ENCODE data around the gene MCL1.

The MCL1 gene

DNA sequence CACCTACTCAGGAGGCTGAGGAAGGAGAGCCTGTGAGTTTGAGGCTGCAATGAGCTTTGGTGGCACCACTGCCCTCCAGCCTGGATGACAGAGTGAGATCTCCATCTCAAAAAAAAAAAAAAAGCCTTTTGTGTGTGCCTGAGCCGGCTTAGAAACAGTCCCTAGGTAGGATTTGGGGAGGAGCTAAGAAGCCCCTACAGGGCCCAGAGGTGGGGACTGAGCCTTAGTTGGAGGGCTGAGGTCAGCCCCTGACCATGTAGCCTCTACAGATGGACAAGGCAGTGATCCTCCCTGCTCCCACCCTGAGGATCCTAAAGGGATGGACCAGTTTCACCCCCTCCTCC is 27.7 kb downstream of the MCL1 start:
- peaks cover 12% of the 10 kb centered on the region for H3K4me1 ChIP-seq (ENCODE audit: control insufficient read depth, low read length)
- no peaks in the 10 kb centered on the region for H3K9me2 ChIP-seq (replicated peaks; ENCODE audit: control insufficient read depth, low read length)
- no peaks in the 10 kb centered on the region for H3K79me2 ChIP-seq (ENCODE audit: control insufficient read depth, low read length)
- no peak overlapping the region for H3K4me3 ChIP-seq (ENCODE audit: low read length)
- no peak overlapping the region for H3K4me2 ChIP-seq (ENCODE audit: low read length)
- H3K27me3 ChIP-seq (ENCODE audit: control insufficient read depth, low read length), result peaks cover 35% of the 10 kb centered on the region
- no peaks in the 10 kb centered on the region for H3K9me3 ChIP-seq (ENCODE audit: control insufficient read depth, insufficient read depth, low read length)
- TF ChIP-seq, protein P1, sequence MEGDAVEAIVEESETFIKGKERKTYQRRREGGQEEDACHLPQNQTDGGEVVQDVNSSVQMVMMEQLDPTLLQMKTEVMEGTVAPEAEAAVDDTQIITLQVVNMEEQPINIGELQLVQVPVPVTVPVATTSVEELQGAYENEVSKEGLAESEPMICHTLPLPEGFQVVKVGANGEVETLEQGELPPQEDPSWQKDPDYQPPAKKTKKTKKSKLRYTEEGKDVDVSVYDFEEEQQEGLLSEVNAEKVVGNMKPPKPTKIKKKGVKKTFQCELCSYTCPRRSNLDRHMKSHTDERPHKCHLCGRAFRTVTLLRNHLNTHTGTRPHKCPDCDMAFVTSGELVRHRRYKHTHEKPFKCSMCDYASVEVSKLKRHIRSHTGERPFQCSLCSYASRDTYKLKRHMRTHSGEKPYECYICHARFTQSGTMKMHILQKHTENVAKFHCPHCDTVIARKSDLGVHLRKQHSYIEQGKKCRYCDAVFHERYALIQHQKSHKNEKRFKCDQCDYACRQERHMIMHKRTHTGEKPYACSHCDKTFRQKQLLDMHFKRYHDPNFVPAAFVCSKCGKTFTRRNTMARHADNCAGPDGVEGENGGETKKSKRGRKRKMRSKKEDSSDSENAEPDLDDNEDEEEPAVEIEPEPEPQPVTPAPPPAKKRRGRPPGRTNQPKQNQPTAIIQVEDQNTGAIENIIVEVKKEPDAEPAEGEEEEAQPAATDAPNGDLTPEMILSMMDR (IDR thresholded peaks at IDR 0.05; ENCODE audit: low read depth, low read length, poor library complexity, severe bottlenecking), result no peak
- no peak for TF ChIP-seq EZH2phosphoT487 (IDR thresholded peaks at IDR 0.05; ENCODE audit: borderline replicate concordance, low read length)
- no peaks in the 10 kb centered on the region for H4K20me1 ChIP-seq (ENCODE audit: control insufficient read depth, insufficient read depth, low read depth, low read length)
- no peaks in the 10 kb centered on the region for H3F3A ChIP-seq (ENCODE audit: control insufficient read depth, insufficient read depth)
- no peaks in the 10 kb centered on the region for H3K36me3 ChIP-seq (ENCODE audit: control insufficient read depth, low read length)
- no peak overlapping the region for H3K27ac ChIP-seq (ENCODE audit: low read depth, low read length)

GRCh38 chr1:150551051-150551783 is 28.2 kb downstream of the MCL1 start:
- TF ChIP-seq, protein P1 (IDR thresholded peaks at IDR 0.05; ENCODE audit: low read depth, low read length, poor library complexity, severe bottlenecking), result no peak
- TF ChIP-seq EZH2phosphoT487 (IDR thresholded peaks at IDR 0.05; ENCODE audit: borderline replicate concordance, low read length), result no peak
- Histone ChIP-seq H3K36me3 (ENCODE audit: control insufficient read depth, low read length) (no peaks in the 10 kb centered on the region), H3K27me3 (ENCODE audit: control insufficient read depth, low read length) (peaks cover 35% of the 10 kb centered on the region), H3K4me1 (ENCODE audit: control insufficient read depth, low read length) (peaks cover 12% of the 10 kb centered on the region), H3K9me3 (ENCODE audit: control insufficient read depth, insufficient read depth, low read length) (no peaks in the 10 kb centered on the region), H3K27ac (ENCODE audit: low read depth, low read length) (no peak overlapping the region), H3F3A (ENCODE audit: control insufficient read depth, insufficient read depth) (no peaks in the 10 kb centered on the region), H4K20me1 (ENCODE audit: control insufficient read depth, insufficient read depth, low read depth, low read length) (no peaks in the 10 kb centered on the region), H3K4me2 (ENCODE audit: low read length) (no peak overlapping the region), H3K79me2 (ENCODE audit: control insufficient read depth, low read length) (no peaks in the 10 kb centered on the region), H3K9me2 (replicated peaks; ENCODE audit: control insufficient read depth, low read length) (no peaks in the 10 kb centered on the region), H3K4me3 (ENCODE audit: low read length) (no peak overlapping the region)

GRCh38 chr1:150550222-150551050 is 29.0 kb downstream of the MCL1 start:
- no peak overlapping the region for H3K27ac ChIP-seq (ENCODE audit: low read depth, low read length)
- no peak overlapping the region for H3K4me3 ChIP-seq (ENCODE audit: low read length)
- TF ChIP-seq EZH2phosphoT487 (IDR thresholded peaks at IDR 0.05; ENCODE audit: borderline replicate concordance, low read length), result no peak
- TF ChIP-seq, protein P1 (IDR thresholded peaks at IDR 0.05; ENCODE audit: low read depth, low read length, poor library complexity, severe bottlenecking), result no peak
- peaks cover 39% of the 10 kb centered on the region for H3K27me3 ChIP-seq (ENCODE audit: control insufficient read depth, low read length)
- no peaks in the 10 kb centered on the region for H3K9me2 ChIP-seq (replicated peaks; ENCODE audit: control insufficient read depth, low read length)
- peaks cover 12% of the 10 kb centered on the region for H3K4me1 ChIP-seq (ENCODE audit: control insufficient read depth, low read length)
- H4K20me1 ChIP-seq (ENCODE audit: control insufficient read depth, insufficient read depth, low read depth, low read length), result no peaks in the 10 kb centered on the region
- no peaks in the 10 kb centered on the region for H3K9me3 ChIP-seq (ENCODE audit: control insufficient read depth, insufficient read depth, low read length)
- H3K4me2 ChIP-seq (ENCODE audit: low read length), result no peak overlapping the region
- H3K79me2 ChIP-seq (ENCODE audit: control insufficient read depth, low read length), result no peaks in the 10 kb centered on the region
- no peaks in the 10 kb centered on the region for H3K36me3 ChIP-seq (ENCODE audit: control insufficient read depth, low read length)
- no peaks in the 10 kb centered on the region for H3F3A ChIP-seq (ENCODE audit: control insufficient read depth, insufficient read depth)

Measured in DOHH2 (cell line).